Measurements from ENCODE around the gene HEPACAM2. TPM values are rescaled to one million over a fixed set of nuclear protein-coding genes. Genes with fewer than 3 reads are reported as not detected.

The HEPACAM2 gene
- total and polyA plus RNA-seq, 2 donors (not counting 3 experiments of a cell fraction or from before 2014, with no cell fraction given), result not detected

GRCh38 chr7:93165447-93165846 is 60.8 kb downstream of the HEPACAM2 start:
- Histone ChIP-seq H3K79me2 (ENCODE audit: control insufficient read depth, insufficient read depth, low read length) (no peaks in the 10 kb centered on the region), H3K4me3 (replicated peaks in 1 of 3; ENCODE audit: insufficient read depth in 1 of 3, low read depth in 1 of 3, low read length in 3 of 3) (no peak overlapping the region), H3K36me3 (ENCODE audit: control insufficient read depth in 2 of 2, extremely low read depth in 1 of 2, insufficient read depth in 2 of 2, low read length in 2 of 2) (no peaks in the 10 kb centered on the region), H2AFZ (ENCODE audit: low read depth, low read length) (no peak overlapping the region), H4K20me1 (replicated peaks; ENCODE audit: control insufficient read depth, extremely low read depth, insufficient read depth, low read length) (no peaks in the 10 kb centered on the region), H3K27me3 (ENCODE audit: control insufficient read depth in 2 of 2, insufficient read depth in 2 of 2, low read length in 2 of 2) (peaks cover 0 to 5% of the 10 kb centered on the region in 2 experiments), H3K9me3 (replicated peaks; ENCODE audit: control insufficient read depth, insufficient read depth, low read length) (no peaks in the 10 kb centered on the region), H3K9me1 (replicated peaks; ENCODE audit: control insufficient read depth, extremely low read depth, insufficient read depth, low read length) (no peaks in the 10 kb centered on the region), H3K27ac (ENCODE audit: insufficient read depth, low read depth, low read length) (no peak overlapping the region), H3K4me2 (ENCODE audit: insufficient read depth, low read length) (no peak overlapping the region), H3K9ac (replicated peaks; ENCODE audit: extremely low read depth, insufficient read depth, low read length) (no peak overlapping the region), H3K4me1 (ENCODE audit: control insufficient read depth, extremely low read depth, insufficient read depth, low read length) (no peaks in the 10 kb centered on the region)
- dilution Hi-C loops (cut with MboI; ENCODE audit: extremely low pct_ligation_motif_present, low sequenced_read_pairs) (no loop called here), intact Hi-C loops (cut with micrococcal nuclease) (no loop called here)
- DNase-seq (ENCODE audit: low read depth, low spot score) (no peak), FAIRE-seq (no peak)
- BruUV-seq (replicated peaks), result no TSS peak
- TF ChIP-seq POLR2AphosphoS5 (IDR thresholded peaks at IDR 0.05; ENCODE audit: insufficient read depth, low read depth, low read length) (no peak), FOS (IDR thresholded peaks at IDR 0.05; ENCODE audit: borderline replicate concordance, insufficient read depth, low read length) (no peak), GATA2 (IDR thresholded peaks at IDR 0.05; ENCODE audit: insufficient read depth, insufficient read length, low read depth, low read length) (no peak), POLR2A (IDR thresholded peaks at IDR 0.05; ENCODE audit: low read depth, low read length) (no peak), CTCF (IDR thresholded peaks at IDR 0.05; ENCODE audit: extremely low read depth in 1 of 2, insufficient read depth in 1 of 2, low read depth in 1 of 2, low read length in 2 of 2) (no peak), MYC (IDR thresholded peaks at IDR 0.05; ENCODE audit: low read depth, low read length) (no peak), MAX (IDR thresholded peaks at IDR 0.05; ENCODE audit: insufficient read depth, insufficient read length) (no peak), EZH2 (IDR thresholded peaks at IDR 0.05; ENCODE audit: borderline replicate concordance, low read depth, low read length, severe bottlenecking) (no peak), JUN (IDR thresholded peaks at IDR 0.05; ENCODE audit: borderline replicate concordance, insufficient read depth, insufficient read length, low read depth) (no peak)
- ChIA-PET POLR2A (no interaction called here), CTCF (no interaction called here)

All from endothelial cell of umbilical vein (primary cell).